Activated CD8-positive, alpha-beta memory T cell treated with anti-CD3 and anti-CD28 coated beads for 4 hours (primary cell): ENCODE data around the gene ADRA2B.

Experiments
- DNase-seq, 2 donors: peaks; one replicate each; pipeline ENCODE4 v3.0.0-alpha.2; 2020; ENCODE audit warnings: low read depth in 2 of 2

Gene ADRA2B

DNA sequence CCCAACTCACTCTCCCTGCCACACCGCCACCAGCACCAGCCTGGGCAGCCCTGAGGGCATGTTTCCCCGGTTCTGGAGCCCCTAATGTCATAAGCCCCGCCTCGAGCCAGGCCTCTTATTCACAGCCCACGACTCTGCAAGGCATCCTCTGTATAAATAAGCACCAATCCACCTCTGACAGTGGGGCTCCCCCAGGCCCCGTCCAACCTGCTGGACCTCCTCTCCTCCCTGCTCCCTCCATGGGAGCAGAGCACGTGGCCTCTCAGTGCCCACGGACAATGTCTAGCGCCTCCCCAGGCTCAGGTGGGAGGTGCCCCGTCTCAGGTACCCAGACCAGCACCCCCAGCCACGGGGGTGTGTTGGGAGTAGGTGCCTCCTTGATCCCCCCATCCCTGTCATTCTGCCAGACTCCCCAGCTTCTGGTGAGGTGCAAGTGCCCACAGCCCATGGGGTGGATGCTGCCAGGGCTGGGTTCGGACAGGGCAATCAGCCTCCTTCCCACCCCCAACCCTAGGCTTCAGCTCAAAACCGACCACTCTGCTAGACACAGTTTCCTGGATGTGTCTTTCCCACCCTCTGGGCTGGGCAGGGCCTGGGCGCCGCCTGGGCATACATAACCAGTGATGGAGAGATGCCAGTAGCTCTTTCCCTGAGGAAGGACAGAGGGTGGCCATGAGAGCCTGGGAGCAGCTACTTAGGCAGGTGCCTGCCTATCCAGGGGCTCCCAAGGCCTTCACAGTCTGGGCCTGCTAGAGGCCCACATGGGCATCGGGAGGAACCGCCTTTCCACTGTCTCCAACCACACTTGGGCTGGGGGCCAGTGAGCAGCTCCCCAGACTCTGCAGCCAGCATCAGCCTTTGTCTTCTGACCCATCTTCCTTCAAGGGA lies 1.6 kb upstream of the ADRA2B start:
- no peak for DNase-seq

DNA sequence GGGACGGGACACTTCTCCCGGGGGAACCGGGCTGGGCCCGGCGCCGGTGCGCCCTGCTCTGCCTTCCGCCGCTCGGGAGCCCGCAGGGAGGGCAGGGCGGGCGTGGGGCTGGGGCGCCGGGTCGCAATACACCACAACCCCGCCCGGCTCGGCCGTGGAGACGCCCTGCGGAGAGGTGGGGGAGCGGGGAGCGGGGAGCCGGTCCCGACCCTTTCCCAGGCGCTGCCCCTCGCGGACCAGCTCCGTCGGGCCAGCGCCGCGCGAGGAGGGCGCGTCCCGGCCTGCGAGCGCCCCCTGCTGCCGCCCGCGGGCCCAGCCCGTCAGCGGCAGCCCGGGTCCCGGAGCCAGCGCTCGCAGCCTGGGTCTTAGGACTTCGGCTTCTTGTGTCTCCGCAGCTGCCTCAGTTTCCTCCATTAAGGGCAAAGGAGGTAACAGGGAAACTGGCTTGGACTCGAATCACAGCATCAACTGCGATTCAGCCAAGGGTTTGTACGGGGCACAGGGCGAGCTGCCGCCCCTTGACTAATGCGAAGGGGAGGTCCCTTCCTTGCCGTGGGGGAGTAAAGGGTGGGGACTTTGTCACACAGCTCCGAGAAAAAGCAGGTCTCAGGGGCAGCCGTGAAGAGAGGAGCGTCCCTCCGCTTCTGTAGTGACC lies 635 bp upstream of the ADRA2B start:
- no peak for DNase-seq

DNA sequence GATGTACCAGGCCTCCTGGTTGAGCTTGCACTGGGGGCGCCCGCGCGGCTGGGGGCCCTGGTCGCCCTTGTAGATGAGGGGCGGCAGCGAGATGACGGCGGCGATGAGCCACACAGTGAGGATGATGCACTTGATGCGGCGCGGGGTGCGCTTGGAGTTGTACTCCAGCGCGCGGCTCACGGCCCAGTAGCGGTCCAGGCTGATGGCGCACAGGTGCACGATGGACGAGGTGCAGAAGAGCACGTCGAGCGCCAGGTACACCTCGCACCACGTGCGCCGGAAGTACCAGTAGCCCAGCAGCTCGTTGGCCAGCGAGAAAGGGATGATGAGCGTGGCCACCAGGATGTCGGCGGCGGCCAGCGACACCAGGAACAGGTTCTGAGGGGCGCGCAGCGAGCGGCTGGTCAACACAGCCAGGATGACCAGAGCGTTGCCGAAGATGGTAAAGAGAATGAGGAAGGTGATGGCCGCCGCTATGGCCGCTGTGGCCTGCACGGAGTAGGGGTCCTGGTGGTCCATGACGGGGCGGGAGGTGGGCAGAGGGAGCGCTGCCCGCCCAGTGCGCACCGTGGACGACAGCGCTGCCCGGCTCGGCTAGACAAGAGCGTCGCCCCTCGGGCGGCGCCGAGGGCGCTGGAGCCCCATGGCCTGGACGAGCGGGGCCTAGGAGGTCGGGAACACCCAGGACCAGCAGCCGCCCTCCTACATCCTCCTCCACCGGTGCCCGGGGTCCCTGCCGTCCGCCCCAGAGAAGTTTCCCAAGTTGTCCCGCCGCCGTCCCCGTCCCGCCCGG lies 544 bp downstream of the ADRA2B start:
- no peak for DNase-seq

DNA sequence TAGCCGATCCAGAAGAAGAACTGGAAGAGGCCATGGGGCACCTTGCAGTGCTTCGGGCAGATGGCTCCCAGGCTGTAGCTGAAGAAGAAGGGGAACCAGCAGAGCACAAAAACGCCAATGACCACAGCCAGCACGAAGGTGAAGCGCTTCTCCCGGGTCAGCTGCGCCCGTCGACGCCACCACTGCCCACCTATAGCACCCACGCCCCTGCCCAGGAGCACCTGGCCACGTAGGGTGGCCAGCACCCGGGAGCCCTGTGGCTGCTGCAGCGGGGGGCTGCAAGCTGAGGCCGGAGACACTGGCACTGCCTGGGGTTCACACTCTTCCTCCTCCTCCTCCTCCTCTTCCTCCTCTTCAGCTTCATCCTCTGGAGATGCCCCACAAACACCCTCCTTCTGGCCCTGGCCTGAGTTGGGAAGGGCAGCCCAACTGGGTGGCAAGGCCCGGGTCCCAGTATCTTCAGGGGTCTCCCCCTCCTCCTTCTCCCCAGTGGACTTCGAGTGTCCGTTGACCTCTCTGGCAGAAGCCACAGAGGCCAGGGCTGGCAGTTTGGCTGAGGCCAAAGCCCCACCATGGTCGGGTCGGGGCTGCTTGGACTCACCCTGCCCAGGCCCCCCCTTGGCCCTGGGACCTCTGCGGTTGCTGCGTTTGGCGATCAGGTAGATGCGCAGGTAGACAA lies 1.3 kb downstream of the ADRA2B start:
- DNase-seq: no peak

DNA sequence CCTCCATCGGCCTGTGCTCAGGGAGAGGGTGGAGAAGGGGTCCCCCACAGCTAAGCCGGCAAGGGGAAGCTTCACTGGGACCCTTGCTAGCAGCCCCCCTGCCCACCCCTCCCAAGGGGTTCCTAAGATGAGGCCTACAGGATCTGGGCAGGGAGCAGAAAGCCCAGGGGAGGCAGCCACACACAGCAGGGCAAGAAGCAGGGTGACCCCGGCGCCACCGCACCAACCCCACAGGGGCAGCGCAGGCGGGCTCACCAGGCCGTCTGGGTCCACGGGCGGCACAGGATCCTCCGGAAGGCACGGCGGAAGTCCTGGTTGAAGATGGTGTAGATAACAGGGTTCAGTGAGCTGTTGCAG lies 1.8 kb downstream of the ADRA2B start:
- DNase-seq: no peak

DNA sequence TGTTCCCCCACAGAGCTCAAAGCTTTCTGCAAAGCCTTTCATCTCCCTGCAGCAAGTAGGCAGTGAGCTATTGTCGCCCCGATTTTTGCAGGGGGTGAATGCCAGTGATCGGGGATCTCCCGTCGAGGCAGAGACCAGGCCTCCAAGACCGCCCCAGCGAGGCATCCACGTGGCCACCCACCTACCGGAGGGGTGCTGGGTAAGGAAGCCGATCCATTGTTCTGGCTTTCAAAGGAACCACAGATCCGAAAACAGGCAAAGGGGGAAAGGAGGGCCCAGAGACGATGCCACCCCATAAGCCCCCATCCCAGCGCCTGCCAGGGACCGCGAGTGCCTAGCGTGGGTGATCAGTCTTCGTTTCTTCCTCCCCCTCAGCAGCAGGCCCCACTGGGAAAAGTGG lies 2.4 kb downstream of the ADRA2B start:
- DNase-seq: no peak

DNA sequence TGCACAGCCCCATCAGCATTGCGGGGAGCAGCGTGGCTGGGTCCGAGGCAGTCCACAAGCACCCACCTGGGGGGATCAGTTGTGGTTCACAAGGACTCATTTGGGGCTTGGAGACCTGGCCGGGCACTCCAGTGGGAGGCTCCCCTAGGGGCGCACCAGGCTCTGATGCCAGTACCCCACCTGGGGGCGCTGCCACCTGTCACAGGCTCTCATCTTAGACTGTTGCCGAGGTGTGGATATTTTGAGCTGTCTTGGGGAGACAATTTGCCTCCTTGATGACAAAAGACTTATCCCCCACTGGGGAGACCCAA lies 3.0 kb downstream of the ADRA2B start:
- DNase-seq: no peak

DNA sequence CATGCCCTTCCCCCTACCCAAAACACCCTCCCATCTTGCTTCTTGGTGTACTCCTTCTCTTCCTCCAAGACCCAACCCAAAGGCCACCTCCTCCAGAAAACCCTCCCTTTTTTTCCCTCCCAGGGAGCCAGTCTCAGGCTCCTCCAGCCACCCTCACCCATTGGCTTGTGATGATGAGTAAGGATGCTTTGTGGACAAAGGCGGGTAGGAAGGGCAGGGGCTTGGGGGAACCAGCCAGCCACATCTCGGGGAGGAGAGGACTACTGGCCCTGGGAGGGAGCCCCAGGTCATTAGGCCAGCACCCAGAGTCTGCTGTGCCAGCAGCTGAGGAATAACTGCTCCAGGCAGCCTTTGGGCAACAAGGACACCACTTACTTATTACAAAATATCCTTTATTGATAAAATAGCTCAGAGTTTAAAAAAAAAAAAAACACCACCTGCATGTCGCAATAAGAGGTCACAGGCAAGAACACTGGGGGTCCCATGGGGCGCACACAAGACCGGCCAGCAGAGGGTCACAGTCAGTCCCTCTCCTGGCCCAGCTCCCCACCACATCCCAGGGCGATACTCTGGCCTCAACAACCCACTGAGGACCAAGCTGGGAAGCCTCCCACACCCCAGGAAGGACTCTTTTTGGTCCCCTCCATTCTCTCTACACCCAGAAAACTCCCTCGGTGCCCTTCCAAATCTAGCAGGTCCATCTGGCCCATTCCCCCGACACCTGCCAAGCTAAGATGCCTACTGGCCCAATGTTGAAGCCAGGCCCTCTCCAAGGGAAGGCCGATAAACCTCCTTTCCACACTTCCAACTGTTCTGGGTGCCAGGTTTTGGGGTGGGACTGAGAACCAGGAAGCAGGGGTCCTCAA lies 3.6 kb downstream of the ADRA2B start:
- DNase-seq: no peak

DNA sequence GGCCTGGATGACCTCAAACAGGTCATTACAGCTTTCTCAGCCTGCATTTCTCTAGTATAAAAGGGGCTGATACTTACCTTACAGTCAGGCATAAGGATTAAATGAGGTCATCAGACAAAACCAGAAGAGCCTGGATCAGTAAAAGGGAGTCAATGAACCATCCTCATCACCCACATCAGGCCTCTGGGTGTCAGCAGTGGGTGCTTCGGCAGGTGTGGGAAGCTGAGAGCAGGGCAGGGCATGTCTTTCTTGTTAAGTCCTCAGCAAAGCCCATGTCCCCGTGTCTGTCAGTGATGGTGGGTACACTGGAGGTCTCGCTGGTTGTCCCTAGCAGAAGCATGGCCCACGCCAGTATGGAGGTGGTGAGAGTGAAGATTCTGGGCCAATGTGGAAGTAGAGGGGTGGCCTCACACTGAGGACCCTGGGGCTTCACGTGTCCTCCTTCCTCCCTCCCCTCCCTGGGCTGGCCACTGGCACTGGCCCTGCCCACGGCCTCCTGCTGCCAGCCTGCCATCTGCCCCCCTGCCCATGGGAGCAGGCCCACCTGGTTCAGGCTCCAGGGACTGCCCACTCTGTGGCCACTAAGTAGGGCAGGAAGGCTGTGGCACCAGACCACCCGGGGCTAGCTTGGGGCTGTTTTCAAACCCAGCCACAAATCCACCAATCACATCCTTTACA lies 4.4 kb downstream of the ADRA2B start:
- no peak for DNase-seq

DNA sequence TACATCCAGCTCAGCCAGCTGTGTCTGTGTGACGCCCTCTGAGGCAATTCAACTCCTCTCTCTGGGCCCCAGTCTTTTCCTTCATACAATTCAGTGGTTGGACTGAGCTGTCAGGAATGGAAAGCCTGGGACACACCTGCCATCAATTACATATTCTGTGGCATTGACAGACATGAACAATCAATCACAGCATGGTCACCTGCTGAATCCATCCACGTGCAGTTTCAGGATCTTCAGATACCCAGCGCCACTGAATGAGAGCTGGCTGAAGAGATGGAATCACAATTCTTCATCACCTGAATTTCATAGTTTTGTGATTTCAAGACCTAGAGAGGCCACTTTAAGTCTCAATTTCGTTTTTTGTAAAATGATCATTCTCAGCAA lies 5.1 kb downstream of the ADRA2B start:
- DNase-seq: no peak

DNA sequence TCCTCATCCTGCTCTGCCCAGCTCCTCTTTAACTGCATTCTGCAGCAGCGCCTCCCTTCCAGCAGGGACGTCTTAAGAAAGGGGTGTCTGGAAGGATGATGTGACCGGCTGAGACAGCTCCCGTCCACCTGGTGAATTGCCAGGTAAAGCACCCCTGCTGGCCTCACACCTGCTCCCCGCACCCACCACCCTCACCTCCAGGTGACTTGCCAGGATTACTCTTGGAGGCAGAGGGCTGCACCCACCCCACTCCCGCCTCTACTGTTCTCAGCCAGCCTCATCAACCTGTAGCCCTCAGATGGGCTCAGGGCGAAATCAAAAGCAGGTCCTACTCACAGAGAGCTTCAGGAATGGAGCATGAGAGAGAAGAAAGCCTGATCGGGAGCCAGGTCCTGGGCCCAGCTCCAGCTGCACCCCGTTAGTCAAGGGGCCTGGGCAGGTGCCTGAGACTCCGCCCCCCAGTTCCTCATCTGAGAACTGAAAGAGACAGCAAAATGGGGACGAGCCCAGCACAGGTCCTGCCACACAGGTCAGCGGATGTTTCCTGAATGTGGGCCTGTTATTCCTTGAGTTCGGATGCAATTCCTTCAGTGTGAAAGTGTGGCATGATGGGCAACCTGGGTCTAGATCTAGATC lies 5.6 kb downstream of the ADRA2B start:
- no peak for DNase-seq

DNA sequence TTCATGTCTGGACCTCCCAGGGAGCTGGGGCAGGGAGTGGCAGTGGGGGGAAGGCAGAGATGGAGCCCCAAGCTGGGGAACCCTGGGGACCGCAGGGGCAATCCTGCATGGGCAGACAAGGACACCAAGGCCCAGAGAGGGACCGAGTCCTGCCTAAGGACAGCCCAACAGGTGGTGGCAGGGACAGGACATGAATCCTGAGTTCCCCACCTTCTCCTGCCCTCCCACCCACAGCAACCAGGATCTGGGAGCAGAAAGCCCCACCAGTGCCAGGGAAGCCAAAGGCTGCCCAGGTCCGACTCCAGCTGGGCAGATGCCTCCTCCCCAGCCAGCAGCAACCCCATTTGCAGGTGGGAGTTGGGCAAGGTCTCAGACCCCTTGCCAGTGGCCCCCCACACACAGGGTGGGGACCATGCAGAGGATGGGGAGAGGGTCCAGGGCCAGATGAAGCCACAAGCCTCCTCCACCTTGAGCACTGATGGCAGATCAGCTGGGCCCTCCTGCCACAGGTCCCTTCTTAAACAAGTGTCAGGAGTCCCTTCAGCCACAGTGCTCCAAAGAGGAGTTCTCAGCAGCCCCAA lies 6.3 kb downstream of the ADRA2B start:
- no peak for DNase-seq

DNA sequence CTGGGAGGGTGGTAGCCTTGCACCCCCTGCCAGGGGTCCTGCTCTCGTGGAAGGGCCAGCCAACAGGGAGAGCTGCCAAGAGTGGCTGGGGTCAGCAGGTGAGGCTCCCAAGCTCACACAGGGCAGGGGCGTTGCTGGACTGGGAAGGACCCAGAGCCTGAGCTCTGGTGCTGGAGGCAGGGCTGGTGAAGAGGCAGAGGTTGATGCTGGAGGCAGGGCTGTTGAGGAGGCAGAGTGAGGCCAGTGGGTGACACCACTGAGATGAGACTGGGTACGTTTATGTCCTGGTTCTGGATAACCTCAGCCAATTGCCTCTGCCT lies 7.0 kb downstream of the ADRA2B start:
- DNase-seq: no peak

DNA sequence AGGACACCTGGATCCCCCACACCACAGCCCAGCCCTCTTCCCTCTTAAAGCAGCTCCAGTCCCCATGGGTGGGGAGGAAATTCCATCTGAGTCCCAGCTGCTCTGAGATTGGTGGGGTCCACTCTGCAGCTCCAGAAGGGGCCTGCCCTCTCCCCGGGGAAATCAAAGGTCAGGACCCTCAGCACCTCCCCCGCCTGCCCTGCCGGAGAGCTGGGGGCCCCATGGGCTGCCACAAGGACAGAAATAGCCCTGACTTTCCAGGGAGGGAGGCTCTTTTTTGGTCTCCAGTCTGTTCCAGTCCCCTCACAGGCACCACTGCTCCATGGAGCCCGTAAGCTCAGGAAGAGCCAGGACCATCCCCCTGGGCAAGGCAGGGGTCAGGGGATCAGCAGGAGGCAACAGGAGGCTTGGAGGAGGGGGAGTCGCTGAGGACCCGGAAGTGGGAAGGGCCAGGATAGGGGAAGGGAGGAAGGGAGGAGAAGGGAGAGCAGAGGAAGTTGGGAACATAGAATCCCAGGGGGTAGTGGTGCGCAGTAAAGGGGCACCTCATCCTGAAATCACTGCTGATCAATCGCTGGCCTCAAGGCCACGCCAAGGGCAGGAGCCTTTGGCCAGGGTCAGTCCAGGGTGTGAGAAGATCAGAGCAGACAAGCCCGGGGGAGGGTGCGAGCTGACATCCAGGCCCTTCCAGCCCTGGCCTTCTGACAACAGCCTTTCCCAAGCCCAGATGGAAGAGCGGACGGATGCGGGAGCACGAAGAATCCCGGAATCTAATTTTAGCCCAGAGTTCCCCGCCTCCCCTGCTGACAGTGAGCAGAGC lies 7.6 kb downstream of the ADRA2B start:
- DNase-seq: no peak

DNA sequence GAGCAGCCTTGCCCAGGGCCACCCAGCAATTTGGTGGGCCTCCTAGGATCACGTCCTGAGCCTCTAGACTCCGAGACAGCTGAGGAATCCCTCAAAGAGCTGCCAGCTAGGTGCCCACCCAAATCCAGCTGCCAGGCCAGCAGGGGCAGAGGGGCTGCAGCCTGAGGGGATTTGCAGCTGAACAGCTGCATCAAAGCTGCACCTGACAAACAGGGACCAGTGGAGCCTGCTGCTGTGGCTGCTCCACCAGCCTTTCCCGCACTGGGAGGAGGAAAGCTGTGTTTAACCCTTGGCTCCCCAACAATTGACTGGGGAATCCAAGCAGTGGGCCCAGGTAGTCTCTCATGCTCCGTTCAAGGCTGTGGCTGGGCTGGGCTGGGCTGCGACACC lies 8.2 kb downstream of the ADRA2B start:
- DNase-seq: no peak

DNA sequence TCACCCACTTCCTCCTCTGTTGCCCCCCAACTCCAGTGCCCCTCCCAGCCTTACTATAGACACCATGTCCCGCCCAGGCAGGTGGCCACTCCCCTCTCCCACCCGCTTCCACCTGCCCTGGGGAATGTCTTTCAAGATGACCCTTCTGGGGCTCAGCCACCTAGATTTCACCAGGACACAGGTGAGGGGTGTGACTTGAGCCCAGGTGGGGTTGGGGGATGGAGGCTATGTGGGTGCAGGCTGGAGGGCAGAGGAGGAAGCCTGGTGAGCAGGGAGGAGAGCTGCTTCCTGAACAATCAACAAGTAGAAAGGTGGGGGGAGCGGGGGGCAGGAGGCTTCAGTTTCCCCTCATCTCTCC lies 8.7 kb downstream of the ADRA2B start:
- DNase-seq: no peak

DNA sequence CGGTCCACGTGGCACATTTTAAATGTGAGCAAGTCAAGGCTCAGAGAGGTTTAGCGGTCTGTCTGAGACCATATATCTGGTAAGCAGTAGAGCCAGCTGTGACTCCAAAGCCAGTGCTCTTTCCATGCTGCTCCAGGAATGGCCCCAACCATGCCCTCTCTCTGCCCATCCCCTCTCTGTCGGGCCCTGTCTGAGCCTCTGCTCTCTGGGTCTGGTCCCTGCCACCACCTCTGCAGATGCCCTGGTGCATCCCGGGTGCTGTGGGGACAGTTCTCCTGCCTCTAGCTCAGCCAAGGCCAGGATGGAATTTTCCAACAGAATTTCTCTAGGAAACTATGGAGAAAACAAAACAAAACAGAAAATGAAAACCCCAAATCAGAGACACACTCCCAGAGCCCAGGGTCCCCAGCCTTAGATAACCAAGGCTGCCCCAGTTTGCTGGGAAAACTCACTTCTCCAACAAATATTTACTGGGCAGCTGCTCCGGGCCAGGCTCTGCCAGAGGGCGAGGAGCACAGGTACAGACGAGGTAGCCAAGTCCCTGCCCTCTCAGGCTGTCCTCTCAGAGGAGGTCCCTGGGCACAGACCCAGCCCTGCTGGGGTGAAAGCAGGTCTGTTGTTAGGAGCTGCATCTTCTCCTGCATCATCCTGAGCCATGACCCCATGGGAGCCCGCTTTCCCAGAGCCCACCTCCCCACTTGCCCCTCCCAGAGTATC lies 9.2 kb downstream of the ADRA2B start:
- no peak for DNase-seq

DNA sequence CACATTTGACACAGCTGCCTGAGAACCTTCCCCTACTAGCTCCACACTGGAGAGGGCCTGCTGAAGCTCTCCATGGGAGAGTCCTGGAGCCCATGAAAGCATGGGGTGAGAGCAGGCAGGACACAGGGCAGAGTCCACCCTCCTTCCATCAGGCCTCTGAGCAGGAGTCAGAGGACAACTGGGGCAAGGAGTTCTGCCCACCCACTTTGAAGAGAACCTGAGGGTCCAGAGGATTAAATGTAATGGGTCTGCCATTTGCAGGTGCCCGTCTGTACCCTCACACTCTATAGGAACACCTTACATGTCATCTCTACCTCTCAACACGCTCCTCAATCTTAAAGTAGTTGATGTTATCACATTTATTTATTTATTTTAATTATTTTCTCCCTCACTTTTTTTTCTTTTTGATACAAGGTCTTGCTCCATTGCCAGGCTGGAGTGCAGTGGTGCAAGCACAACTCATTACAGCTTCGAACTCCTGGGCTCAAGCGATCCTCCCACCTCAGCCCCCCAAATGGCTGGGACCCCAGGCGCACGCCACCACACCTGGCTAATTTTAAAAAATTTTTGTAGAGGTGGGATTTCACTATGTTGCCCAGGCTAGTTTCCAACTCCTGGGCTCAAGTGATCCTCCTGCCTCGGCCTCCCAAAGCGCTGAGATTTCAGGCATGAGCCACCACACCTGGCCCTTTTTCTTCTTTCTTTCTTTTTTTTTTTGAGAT lies 10.2 kb downstream of the ADRA2B start:
- DNase-seq: no peak
